HCT116 (cell line): ENCODE data around the gene ATP13A4. TPM values are rescaled to one million over a fixed set of nuclear protein-coding genes. Genes with fewer than 3 reads are reported as not detected.

Source experiments
- ATAC-seq: fragments of 200-7000 bp; cut with Tn5 transposase; 2 replicates; pipeline ENCODE4 v1.9.1; 2020; ENCODE audit warnings: mild to moderate bottlenecking, moderate library complexity
- BruUV-seq: library from RNA; stranded (reverse); fragments of 400-500 nt; replicated peaks from 2 replicates; lab custom pipeline; 2021; lab: Mats Ljungman, UMichigan
- CTCF ChIA-PET: fragments of 300-600 bp; sonication (Branson Sonifier 250); formaldehyde crosslinking; loops from one replicate; lab custom pipeline; 2021; ENCODE audit warnings: antibody characterized with exemption; lab: Charles Lee
- POLR2A ChIA-PET: fragments of 300-600, 350-600 bp; sonication (Branson Sonifier 250); formaldehyde crosslinking; loops from one replicate; lab custom pipeline; 2021; ENCODE audit warnings: antibody characterized with exemption; lab: Charles Lee
- RAD21 ChIA-PET, 2 experiments: fragments of 300-600 bp; sonication (Branson Sonifier 250); formaldehyde crosslinking; loops; one replicate each; lab custom pipeline; 2023; ENCODE audit warnings: low total read pairs in 2 of 2; ENCODE audit not compliant: uncharacterized antibody in 2 of 2, unreplicated experiment in 2 of 2, low non-redundant PET in 1 of 2; lab: Charles Lee
- DNase-seq: peaks from one replicate; pipeline ENCODE4 v3.0.0-alpha.2; 2010; ENCODE audit warnings: low read depth, low spot score
- H2AFZ ChIP-seq: fragments of 200-600 bp; shearing (Covaris generic), sonication (generic); 2 replicates; pipeline ENCODE4 v1.6.1; 2017; ENCODE audit warnings: low read depth, mixed run types, mixed read lengths, antibody characterized with exemption, low read length; ENCODE audit not compliant: poor library complexity, severe bottlenecking
- H3K27ac ChIP-seq: 2 replicates; pipeline ENCODE4 v1.5.1; 2012; ENCODE audit warnings: low read depth, low read length
- H3K27me3 ChIP-seq: fragments of 200-600 bp; sonication (generic); 2 replicates; pipeline ENCODE4 v1.6.1; 2016; ENCODE audit warnings: mixed run types, low read length, mixed read lengths; ENCODE audit not compliant: insufficient read depth
- H3K36me3 ChIP-seq, 2 experiments: fragments of 200-500 bp in 1 of 2; fragments of 200-600 bp in 1 of 2; sonication (Bioruptor generic) in 1 of 2; sonication (generic) in 1 of 2; 2 replicates each; pipeline versions ENCODE4 v1.5.1 to v1.6.1; 2014 to 2016; ENCODE audit warnings: low read length in 2 of 2, inconsistent platforms in 1 of 2, mixed read lengths in 1 of 2, mixed run types in 1 of 2; ENCODE audit not compliant: insufficient read depth in 2 of 2, control insufficient read depth in 1 of 2
- H3K4me1 ChIP-seq, 2 experiments: fragments of 200-600 bp in 1 of 2; sonication (generic) in 1 of 2; 2 replicates each; pipeline versions ENCODE4 v1.5.1 to v1.6.1; 2012 to 2017; ENCODE audit warnings: low read length in 2 of 2, inconsistent platforms in 1 of 2, mild to moderate bottlenecking in 1 of 2, mixed read lengths in 1 of 2, mixed run types in 1 of 2, moderate library complexity in 1 of 2; ENCODE audit not compliant: insufficient read depth in 2 of 2, control insufficient read depth in 1 of 2
- H3K4me2 ChIP-seq: fragments of 200-600 bp; sonication (generic); 2 replicates; pipeline ENCODE4 v1.6.1; 2017; ENCODE audit warnings: mixed run types, low read length, mixed read lengths
- H3K4me3 ChIP-seq, 2 experiments: fragments of 200-600 bp in 1 of 2; sonication (generic) in 1 of 2; replicated peaks in 1 of 2; 2 replicates each; pipeline ENCODE4 v1.5.1; 2011 to 2016; ENCODE audit warnings: low read length in 2 of 2, control low read depth in 1 of 2, low read depth in 1 of 2, mild to moderate bottlenecking in 1 of 2, mixed read lengths in 1 of 2, mixed run types in 1 of 2
- H3K79me2 ChIP-seq: fragments of 200-600 bp; sonication (generic); 2 replicates; pipeline ENCODE4 v1.6.1; 2017; ENCODE audit warnings: mild to moderate bottlenecking, mixed run types, low read length, moderate library complexity, mixed read lengths; ENCODE audit not compliant: insufficient read depth
- H3K9ac ChIP-seq: fragments of 200-600 bp; sonication (generic); 2 replicates; pipeline ENCODE4 v1.6.1; 2016; ENCODE audit warnings: low read length, mixed read lengths
- H3K9me2 ChIP-seq: fragments of 200-600 bp; sonication (generic), shearing (Covaris generic); 2 replicates; pipeline ENCODE4 v1.6.1; 2017; ENCODE audit warnings: mixed run types, mild to moderate bottlenecking, moderate library complexity; ENCODE audit not compliant: insufficient read depth
- H3K9me3 ChIP-seq, 2 experiments: fragments of 200-500 bp in 1 of 2; fragments of 200-600 bp in 1 of 2; sonication (Bioruptor generic) in 1 of 2; sonication (generic) in 1 of 2; 2 replicates each; pipeline ENCODE4 v1.6.1; 2014 to 2017; ENCODE audit warnings: low read length in 2 of 2, mixed read lengths in 2 of 2, inconsistent platforms in 1 of 2, low read depth in 1 of 2, mild to moderate bottlenecking in 1 of 2, mixed run types in 1 of 2, moderate library complexity in 1 of 2; ENCODE audit not compliant: control insufficient read depth in 1 of 2, insufficient read depth in 1 of 2
- H4K20me1 ChIP-seq: fragments of 200-600 bp; sonication (generic), shearing (Covaris generic); 2 replicates; pipeline ENCODE4 v1.6.1; 2017; ENCODE audit warnings: mixed run types, mild to moderate bottlenecking, moderate library complexity; ENCODE audit not compliant: insufficient read depth
- CBX3 ChIP-seq: IDR thresholded peaks from 2 replicates; pipeline ENCODE4 v1.6.1; 2012; ENCODE audit warnings: low read depth
- CTCF ChIP-seq, 3 experiments: fragments of 200-600 bp in 1 of 3; sonication (generic) in 1 of 3; IDR thresholded peaks in 2 of 3; conservative IDR thresholded peaks in 1 of 3; 2 replicates each; pipeline ENCODE4 v1.5.1; 2012 to 2017; ENCODE audit warnings: low read depth in 2 of 3, low read length in 2 of 3, antibody characterized with exemption in 1 of 3, borderline replicate concordance in 1 of 3, control low read depth in 1 of 3, mild to moderate bottlenecking in 1 of 3, mixed read lengths in 1 of 3, mixed run types in 1 of 3, moderate library complexity in 1 of 3; ENCODE audit not compliant: insufficient read depth in 1 of 3
- EGR1 ChIP-seq: IDR thresholded peaks from 2 replicates; pipeline ENCODE4 v1.6.1; 2012; ENCODE audit warnings: low read depth
- ELF1 ChIP-seq: IDR thresholded peaks from 2 replicates; pipeline ENCODE4 v1.6.1; 2012; ENCODE audit warnings: low read depth, borderline replicate concordance
- EZH2 ChIP-seq: fragments of 200-600 bp; sonication (generic); IDR thresholded peaks from 2 replicates; pipeline ENCODE4 v1.6.1; 2017; ENCODE audit warnings: antibody characterized with exemption, mixed run types
- EZH2phosphoT487 ChIP-seq: fragments of 200-600 bp; IDR thresholded peaks from 2 replicates; pipeline ENCODE4 v1.6.1; 2018; ENCODE audit warnings: antibody characterized with exemption, borderline replicate concordance
- FOSL1 ChIP-seq: IDR thresholded peaks from 2 replicates; pipeline ENCODE4 v1.6.1; 2012; ENCODE audit warnings: low read depth
- JUND ChIP-seq: IDR thresholded peaks from 2 replicates; pipeline ENCODE4 v1.6.1; 2012
- MAX ChIP-seq: IDR thresholded peaks from 2 replicates; pipeline ENCODE4 v1.6.1; 2012
- POLR2A ChIP-seq: IDR thresholded peaks from 2 replicates; pipeline ENCODE4 v1.7.0; 2011; ENCODE audit warnings: borderline replicate concordance; ENCODE audit not compliant: insufficient read depth, insufficient read length; ENCODE audit errors: extremely low read depth
- POLR2AphosphoS5 ChIP-seq: IDR thresholded peaks from 2 replicates; pipeline ENCODE4 v1.6.1; 2011; ENCODE audit warnings: mild to moderate bottlenecking, low read depth, low read length, moderate library complexity
- RAD21 ChIP-seq: IDR thresholded peaks from 2 replicates; pipeline ENCODE4 v1.6.1; 2012; ENCODE audit warnings: low read depth, mild to moderate bottlenecking
- SP1 ChIP-seq: IDR thresholded peaks from 2 replicates; pipeline ENCODE4 v1.6.1; 2012; ENCODE audit warnings: low read depth
- SRF ChIP-seq: IDR thresholded peaks from 2 replicates; pipeline ENCODE4 v1.6.1; 2012; ENCODE audit warnings: low read depth
- YY1 ChIP-seq: IDR thresholded peaks from 2 replicates; pipeline ENCODE4 v1.6.1; 2011; ENCODE audit warnings: low read length, low read depth, moderate library complexity, mild to moderate bottlenecking; ENCODE audit not compliant: insufficient replicate concordance; ENCODE audit errors: extremely low read depth
- ZNF274 ChIP-seq: fragments of 200-500 bp; sonication (Bioruptor generic); IDR thresholded peaks from 2 replicates; pipeline ENCODE4 v1.6.1; 2014; ENCODE audit warnings: mild to moderate bottlenecking, low read depth, low read length, inconsistent platforms
- intact Hi-C: fragments of 100-400 bp; cut with micrococcal nuclease; formaldehyde crosslinking; loops from 2 replicates; pipeline ENCODE4 v1.10.0; 2022
- total RNA-seq: library from RNA; stranded (reverse); gene quantifications from one replicate; pipeline ENCODE4 v1.2.1, GENCODE V29; 2021; ENCODE audit not compliant: unreplicated experiment
- TF ChIP-seq, protein P1 (sequence below): IDR thresholded peaks from 2 replicates; pipeline ENCODE4 v1.6.1; 2011; ENCODE audit warnings: mild to moderate bottlenecking, low read length, moderate library complexity; ENCODE audit not compliant: insufficient replicate concordance; ENCODE audit errors: extremely low read depth
- TF ChIP-seq, protein P2 (sequence below): IDR thresholded peaks from 2 replicates; pipeline ENCODE4 v1.6.1; 2012
- TF ChIP-seq, protein P3 (sequence below): IDR thresholded peaks from 2 replicates; pipeline ENCODE4 v1.6.1; 2012; ENCODE audit warnings: low read depth

The ATP13A4 gene
- total RNA-seq, 1 experiment from 2014 or later: 0.15 TPM

GRCh38 chr3:193377591-193377990 is 177.1 kb downstream of the ATP13A4 start:
- no peak overlapping the region for H3K4me3 ChIP-seq
- intact Hi-C loops: no loop called here
- H3K79me2 ChIP-seq: no peaks in the 10 kb centered on the region
- ChIA-PET CTCF (no interaction called here), POLR2A (no interaction called here), RAD21 (no interaction called here)
- no peaks in the 10 kb centered on the region for H3K36me3 ChIP-seq
- H3K9ac ChIP-seq: no peak overlapping the region
- H3K4me2 ChIP-seq: no peak overlapping the region
- no peaks in the 10 kb centered on the region for H3K9me2 ChIP-seq
- H3K27me3 ChIP-seq: peaks cover 59% of the 10 kb centered on the region
- H2AFZ ChIP-seq: no peak overlapping the region
- no peaks in the 10 kb centered on the region for H3K4me1 ChIP-seq
- H3K9me3 ChIP-seq: no peaks in the 10 kb centered on the region
- no TSS peak for BruUV-seq
- ATAC-seq (no peak), DNase-seq (no peak)
- H3K27ac ChIP-seq: no peak overlapping the region
- TF ChIP-seq POLR2A: no peak
- TF ChIP-seq, protein P1, sequence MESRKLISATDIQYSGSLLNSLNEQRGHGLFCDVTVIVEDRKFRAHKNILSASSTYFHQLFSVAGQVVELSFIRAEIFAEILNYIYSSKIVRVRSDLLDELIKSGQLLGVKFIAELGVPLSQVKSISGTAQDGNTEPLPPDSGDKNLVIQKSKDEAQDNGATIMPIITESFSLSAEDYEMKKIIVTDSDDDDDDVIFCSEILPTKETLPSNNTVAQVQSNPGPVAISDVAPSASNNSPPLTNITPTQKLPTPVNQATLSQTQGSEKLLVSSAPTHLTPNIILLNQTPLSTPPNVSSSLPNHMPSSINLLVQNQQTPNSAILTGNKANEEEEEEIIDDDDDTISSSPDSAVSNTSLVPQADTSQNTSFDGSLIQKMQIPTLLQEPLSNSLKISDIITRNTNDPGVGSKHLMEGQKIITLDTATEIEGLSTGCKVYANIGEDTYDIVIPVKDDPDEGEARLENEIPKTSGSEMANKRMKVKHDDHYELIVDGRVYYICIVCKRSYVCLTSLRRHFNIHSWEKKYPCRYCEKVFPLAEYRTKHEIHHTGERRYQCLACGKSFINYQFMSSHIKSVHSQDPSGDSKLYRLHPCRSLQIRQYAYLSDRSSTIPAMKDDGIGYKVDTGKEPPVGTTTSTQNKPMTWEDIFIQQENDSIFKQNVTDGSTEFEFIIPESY: no peak
- no peak for TF ChIP-seq SRF
- no peak for TF ChIP-seq EGR1
- no peak for TF ChIP-seq CBX3
- TF ChIP-seq FOSL1: no peak
- TF ChIP-seq, protein P2, sequence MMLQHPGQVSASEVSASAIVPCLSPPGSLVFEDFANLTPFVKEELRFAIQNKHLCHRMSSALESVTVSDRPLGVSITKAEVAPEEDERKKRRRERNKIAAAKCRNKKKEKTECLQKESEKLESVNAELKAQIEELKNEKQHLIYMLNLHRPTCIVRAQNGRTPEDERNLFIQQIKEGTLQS: no peak
- TF ChIP-seq EZH2phosphoT487: no peak
- TF ChIP-seq CTCF (IDR thresholded peaks at IDR 0.05 in 2 of 3, conservative IDR thresholded peaks at IDR 0.05 in 1 of 3; ENCODE audit: borderline replicate concordance in 1 of 3, insufficient read depth in 1 of 3, low read depth in 2 of 3, low read length in 2 of 3): no peak
- TF ChIP-seq ELF1: no peak
- no peak for TF ChIP-seq JUND
- TF ChIP-seq, protein P3, sequence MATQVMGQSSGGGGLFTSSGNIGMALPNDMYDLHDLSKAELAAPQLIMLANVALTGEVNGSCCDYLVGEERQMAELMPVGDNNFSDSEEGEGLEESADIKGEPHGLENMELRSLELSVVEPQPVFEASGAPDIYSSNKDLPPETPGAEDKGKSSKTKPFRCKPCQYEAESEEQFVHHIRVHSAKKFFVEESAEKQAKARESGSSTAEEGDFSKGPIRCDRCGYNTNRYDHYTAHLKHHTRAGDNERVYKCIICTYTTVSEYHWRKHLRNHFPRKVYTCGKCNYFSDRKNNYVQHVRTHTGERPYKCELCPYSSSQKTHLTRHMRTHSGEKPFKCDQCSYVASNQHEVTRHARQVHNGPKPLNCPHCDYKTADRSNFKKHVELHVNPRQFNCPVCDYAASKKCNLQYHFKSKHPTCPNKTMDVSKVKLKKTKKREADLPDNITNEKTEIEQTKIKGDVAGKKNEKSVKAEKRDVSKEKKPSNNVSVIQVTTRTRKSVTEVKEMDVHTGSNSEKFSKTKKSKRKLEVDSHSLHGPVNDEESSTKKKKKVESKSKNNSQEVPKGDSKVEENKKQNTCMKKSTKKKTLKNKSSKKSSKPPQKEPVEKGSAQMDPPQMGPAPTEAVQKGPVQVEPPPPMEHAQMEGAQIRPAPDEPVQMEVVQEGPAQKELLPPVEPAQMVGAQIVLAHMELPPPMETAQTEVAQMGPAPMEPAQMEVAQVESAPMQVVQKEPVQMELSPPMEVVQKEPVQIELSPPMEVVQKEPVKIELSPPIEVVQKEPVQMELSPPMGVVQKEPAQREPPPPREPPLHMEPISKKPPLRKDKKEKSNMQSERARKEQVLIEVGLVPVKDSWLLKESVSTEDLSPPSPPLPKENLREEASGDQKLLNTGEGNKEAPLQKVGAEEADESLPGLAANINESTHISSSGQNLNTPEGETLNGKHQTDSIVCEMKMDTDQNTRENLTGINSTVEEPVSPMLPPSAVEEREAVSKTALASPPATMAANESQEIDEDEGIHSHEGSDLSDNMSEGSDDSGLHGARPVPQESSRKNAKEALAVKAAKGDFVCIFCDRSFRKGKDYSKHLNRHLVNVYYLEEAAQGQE: no peak
- TF ChIP-seq RAD21: no peak
- TF ChIP-seq ZNF274: no peak
- TF ChIP-seq YY1: no peak
- no peak for TF ChIP-seq MAX
- TF ChIP-seq POLR2AphosphoS5: no peak
- TF ChIP-seq SP1: no peak
- TF ChIP-seq EZH2: no peak
- no peaks in the 10 kb centered on the region for H4K20me1 ChIP-seq
